Left renal cortex interstitium (tissue), 4 donors: ENCODE measurements around the gene BCKDHB. TPM values are rescaled to one million over a fixed set of nuclear protein-coding genes. Genes with fewer than 3 reads are reported as not detected.
"Not testable (repeated sequence)": the region's sequence is repeated elsewhere in the genome, so short reads cannot be mapped to it uniquely, and the experiment has no call there.

Experiments used
- DNase-seq, 4 donors: peaks; one replicate each; pipeline ENCODE4 v3.0.0-alpha.2; 2013; ENCODE audit warnings: low read depth in 4 of 4, low spot score in 2 of 4, missing footprints in 1 of 4
- polyA plus RNA-seq, 4 donors: library from polyadenylated mRNA; unstranded; fragments of 120-200 nt; gene quantifications; one replicate each; pipeline ENCODE4 v1.2.1, GENCODE V29; 2013; ENCODE audit not compliant: insufficient read length in 4 of 4

The BCKDHB gene
- polyA plus RNA-seq, result 10 to 100 TPM; 29.3 to 36.4 (median 32.6) TPM

DNA sequence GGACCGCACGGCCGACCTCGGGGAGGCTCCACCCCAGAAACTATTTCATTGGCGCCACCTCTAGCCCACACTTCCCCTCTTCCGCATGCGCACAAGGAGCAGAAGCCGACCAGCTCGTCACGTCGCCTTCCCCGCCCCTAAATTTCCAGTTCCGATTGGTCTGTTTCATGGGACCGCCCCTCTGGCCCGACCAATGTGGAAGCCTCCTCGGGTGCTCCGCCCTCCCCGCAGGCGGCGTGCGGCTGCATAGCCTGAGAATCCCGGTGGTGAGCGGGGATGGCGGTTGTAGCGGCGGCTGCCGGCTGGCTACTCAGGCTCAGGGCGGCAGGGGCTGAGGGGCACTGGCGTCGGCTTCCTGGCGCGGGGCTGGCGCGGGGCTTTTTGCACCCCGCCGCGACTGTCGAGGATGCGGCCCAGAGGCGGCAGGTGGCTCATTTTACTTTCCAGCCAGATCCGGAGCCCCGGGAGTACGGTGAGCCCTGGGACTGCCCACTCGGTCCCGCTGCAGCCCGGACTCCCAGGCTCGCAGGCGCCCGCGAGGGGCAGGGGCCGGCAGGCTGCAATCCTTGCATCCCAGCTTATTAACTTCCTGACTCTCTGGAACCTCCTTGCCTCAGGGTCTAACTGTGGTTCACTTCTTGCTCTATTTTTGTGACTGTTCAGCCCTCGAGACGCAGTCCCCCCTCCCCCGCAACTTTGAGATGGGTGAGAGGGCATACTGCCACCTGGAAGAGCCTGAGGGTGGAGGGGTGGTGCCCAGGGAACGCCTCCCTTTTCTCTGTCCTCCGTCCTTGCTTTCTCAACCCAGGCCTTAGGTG, at the start of gene BCKDHB:
Gene BCKDHB (plus strand): TSS at position 254 of the 818 bp plus-strand sequence. CDS start 23 bp downstream, at position 277.
- DNase-seq, result peak; percentile 92 to 98 (median 96)

DNA sequence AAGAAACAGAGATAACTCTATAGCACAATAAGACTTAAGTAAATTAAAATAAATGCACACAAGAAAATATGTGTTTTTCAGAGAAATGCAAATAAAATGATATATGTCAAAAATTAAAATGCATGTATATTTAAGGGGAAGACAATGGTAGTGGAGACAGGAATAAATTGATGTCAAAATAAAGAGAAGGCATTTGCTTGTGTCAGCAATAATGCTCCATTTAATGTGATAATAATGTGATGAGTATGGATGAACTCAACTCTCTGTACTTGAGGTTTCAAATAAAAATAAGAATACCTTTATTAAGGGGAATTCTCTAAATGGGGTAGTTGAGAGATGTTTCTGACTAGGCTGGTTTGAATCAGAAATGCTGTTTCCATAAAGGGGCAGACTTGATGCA, 45.7 kb upstream of the BCKDHB start:
- no peak for DNase-seq

GRCh38 chr6:80068146-80068545, 38.3 kb upstream of the BCKDHB start:
- DNase-seq, result not testable (repeated sequence)

DNA sequence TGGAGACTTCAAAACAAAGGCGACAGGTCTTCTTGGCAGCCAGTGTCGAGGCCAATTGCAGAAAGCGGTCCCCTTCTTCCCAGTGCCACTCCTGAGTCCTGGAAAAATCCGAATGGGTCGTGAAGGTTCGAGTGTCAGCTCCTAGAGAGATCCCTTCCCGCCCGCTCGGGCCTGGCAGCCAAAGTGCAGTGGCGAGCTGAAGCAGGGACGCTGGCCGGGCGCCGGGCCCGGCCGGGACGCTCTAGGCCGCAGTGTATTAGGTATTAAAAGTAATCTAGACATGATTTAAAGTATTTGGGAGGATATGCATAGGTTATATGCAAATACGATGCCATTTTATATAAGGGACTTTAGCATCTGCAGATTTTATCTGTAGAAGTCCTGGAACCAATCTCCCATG, 36.0 kb upstream of the BCKDHB start:
- not testable (repeated sequence) for DNase-seq

DNA sequence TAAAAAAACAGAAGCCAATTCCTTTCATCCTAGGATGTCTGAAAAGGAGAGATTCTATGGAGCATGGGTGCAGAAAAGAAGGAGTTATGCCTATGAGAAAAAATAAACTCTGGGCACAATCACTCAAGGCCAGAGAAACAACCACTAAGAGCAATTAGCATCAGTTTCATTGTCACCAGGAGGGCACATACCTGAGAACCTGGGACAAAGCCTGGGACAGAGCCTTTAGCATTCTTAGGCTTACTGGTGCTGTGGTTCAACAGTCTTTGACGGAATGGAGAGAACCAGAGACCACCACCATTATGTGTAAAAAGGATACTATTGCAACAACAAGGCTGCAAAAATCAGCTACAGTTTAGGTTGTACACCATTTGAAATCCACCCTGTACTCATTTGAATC, 29.4 kb upstream of the BCKDHB start:
- DNase-seq, result no peak

- no peak for DNase-seq
Measured at GRCh38 chr6:80088637-80089036, 17.8 kb upstream of the BCKDHB start.

- DNase-seq, result no peak
Measured at GRCh38 chr6:80091506-80091905, 15.0 kb upstream of the BCKDHB start.

- DNase-seq, result no peak
Measured at GRCh38 chr6:80094017-80094416, 12.5 kb upstream of the BCKDHB start.

DNA sequence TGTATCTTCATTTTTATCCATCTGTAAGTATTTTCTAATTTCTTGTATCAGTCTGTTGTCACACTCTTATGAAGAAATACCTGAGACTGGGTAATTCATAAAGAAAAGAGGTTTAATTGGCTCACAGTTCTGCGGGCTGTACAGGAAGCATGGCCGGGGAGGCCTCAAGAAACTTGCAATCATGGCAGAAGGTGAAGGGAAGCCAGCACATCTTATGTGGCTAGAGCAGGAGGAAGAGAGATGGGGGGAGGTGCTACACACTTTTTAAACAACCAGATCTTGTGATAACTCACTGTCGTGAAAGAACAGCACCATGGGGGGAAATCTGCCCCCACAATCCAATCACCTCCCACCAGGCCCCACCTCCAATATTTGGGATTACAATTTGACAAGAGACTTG, 10.9 kb upstream of the BCKDHB start:
- no peak for DNase-seq

GRCh38 chr6:80098392-80098791, 8.1 kb upstream of the BCKDHB start:
- DNase-seq, result no peak

GRCh38 chr6:80104520-80104919, 2.0 kb upstream of the BCKDHB start:
- DNase-seq, result no peak

GRCh38 chr6:80105972-80106417, 476 bp upstream of the BCKDHB start:
- DNase-seq, result no peak

GRCh38 chr6:80122576-80122975, 16.1 kb downstream of the BCKDHB start:
- not testable (repeated sequence) for DNase-seq

- no peak for DNase-seq
Measured at GRCh38 chr6:80126657-80127345, 20.3 kb downstream of the BCKDHB start.

- DNase-seq, result no peak
Measured at GRCh38 chr6:80129485-80129884, 23.0 kb downstream of the BCKDHB start.

DNA sequence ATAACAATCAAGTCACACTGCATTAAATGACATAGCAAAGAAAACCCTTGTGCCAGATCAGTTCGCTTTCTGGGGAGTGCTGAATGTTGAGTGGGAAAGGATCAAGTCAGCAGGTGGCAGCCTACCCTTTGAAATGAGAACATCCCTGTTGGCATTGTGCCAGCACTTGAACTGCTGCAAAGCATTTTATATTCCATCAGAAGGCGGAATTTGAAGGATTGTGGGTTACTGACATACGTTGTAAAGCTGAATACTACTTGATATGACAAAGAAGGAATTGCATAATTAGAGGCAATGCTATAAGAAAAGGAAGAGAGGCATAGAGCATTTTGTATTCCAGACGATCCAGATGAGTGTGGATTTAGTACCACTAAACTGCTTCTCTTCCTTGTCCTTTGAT, 26.5 kb downstream of the BCKDHB start:
- peak in 3 of 4 donors; percentile 9 to 27 (median 14) for DNase-seq

DNA sequence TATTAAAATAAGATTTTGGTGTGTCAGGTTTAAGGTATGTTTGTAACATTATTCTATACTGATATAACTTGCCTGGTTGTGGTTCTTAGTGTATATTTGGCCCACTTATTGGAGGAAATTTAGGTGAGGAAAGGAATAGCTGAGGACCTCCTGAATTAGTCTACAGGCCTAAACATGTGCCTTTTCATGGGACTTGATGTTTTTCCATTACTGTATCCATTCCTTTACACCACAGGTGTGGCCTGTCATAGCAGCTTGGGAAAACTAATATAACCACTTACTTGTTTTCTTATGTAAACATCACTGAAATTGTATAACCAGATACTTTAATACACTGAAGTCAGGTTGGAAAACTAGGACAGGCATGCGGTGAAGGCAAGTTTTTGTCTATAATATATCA, 27.6 kb downstream of the BCKDHB start:
- DNase-seq, result no peak

- no peak for DNase-seq
Measured at GRCh38 chr6:80142586-80142985, 36.1 kb downstream of the BCKDHB start.

GRCh38 chr6:80143419-80143937, 37.0 kb downstream of the BCKDHB start:
- DNase-seq, result no peak

DNA sequence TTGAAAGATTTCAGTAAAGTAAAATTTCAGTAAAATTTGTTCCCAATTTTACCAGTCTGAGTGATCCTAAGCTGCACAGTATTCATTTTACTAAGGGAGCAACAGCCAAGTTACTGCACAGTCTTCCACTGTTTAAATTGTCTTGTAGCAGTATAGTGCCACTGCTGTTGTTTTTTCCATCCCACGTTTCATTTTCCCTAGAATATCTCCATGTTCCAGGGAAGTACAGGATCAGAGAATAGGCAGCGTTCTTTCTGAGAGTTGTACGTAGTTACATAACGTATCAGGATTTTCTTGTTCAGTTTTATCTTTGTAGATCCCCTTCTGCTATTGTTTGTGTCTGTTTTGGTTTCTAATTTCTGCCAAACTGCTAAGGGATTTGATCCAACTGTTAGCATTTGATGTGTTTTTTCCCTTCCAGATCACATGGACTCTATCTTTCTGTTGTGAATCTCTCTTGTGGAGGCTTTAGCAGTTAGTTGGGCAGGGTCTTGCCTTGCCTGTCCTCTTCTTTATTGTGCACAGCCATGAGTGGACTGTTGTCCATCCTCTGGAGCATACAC, 38.4 kb downstream of the BCKDHB start:
- no peak for DNase-seq

GRCh38 chr6:80145509-80145908, 39.0 kb downstream of the BCKDHB start:
- DNase-seq, result no peak
